Activated CD4-positive, alpha-beta memory T cell treated with anti-CD3 and anti-CD28 coated beads for 36 hours (primary cell): ENCODE data around the gene MOV10L1. TPM values are rescaled to one million over a fixed set of nuclear protein-coding genes. Genes with fewer than 3 reads are reported as not detected.

ENCODE experiments used
- CTCF ChIA-PET: fragments of 350-600 bp; sonication (Branson Sonifier 250); formaldehyde crosslinking; loops from one replicate; lab custom pipeline; 2021; ENCODE audit warnings: antibody characterized with exemption, inconsistent platforms; lab: Charles Lee
- POLR2A ChIA-PET: fragments of 350-600 bp; sonication (Branson Sonifier 250); formaldehyde crosslinking; loops from one replicate; lab custom pipeline; 2021; ENCODE audit warnings: antibody characterized with exemption; lab: Charles Lee
- DNase-seq: peaks from one replicate; pipeline ENCODE4 v3.0.0-alpha.2; 2020
- H3K27ac Mint-ChIP-seq: one replicate; pipeline ENCODE4 v1.8.0; 2021; ENCODE audit warnings: mixed read lengths
- H3K27me3 Mint-ChIP-seq: one replicate; pipeline ENCODE4 v1.8.0; 2021; ENCODE audit warnings: mixed read lengths
- H3K36me3 Mint-ChIP-seq: one replicate; pipeline ENCODE4 v1.8.0; 2021; ENCODE audit warnings: mixed read lengths
- H3K4me1 Mint-ChIP-seq: one replicate; pipeline ENCODE4 v1.8.0; 2021; ENCODE audit warnings: low read depth, mixed read lengths
- H3K4me3 Mint-ChIP-seq: one replicate; pipeline ENCODE4 v1.8.0; 2021; ENCODE audit warnings: mild to moderate bottlenecking, mixed read lengths
- H3K9me3 Mint-ChIP-seq: one replicate; pipeline ENCODE4 v1.8.0; 2021; ENCODE audit warnings: mixed read lengths
- intact Hi-C: fragments of 100-400 bp; cut with micrococcal nuclease; formaldehyde crosslinking; loops from one replicate; pipeline ENCODE4 v1.15.1; 2023
- total RNA-seq, 2 experiments: library from RNA; stranded (reverse); gene quantifications; one replicate each; pipeline ENCODE4 v1.2.3, GENCODE V29; 2021

The MOV10L1 gene
- total RNA-seq, 2 experiments from 2014 or later = not detected

GRCh38 chr22:50074551-50075530, 15.0 kb upstream of the MOV10L1 start:
- ChIA-PET POLR2A (interaction anchor here (0.7 kb wide), 1 partner anchor 839 kb away, joined by 4 read pairs; no protein-coding TSS in a partner anchor), CTCF (no interaction called here)
- intact Hi-C loops = no loop called here
- H3K27me3 Mint-ChIP-seq = no peaks in the 10 kb centered on the region
- H3K4me1 Mint-ChIP-seq = no peaks in the 10 kb centered on the region
- no peak overlapping the region for H3K27ac Mint-ChIP-seq
- DNase-seq = no peak
- H3K9me3 Mint-ChIP-seq = no peaks in the 10 kb centered on the region
- no peaks in the 10 kb centered on the region for H3K36me3 Mint-ChIP-seq
- no peak overlapping the region for H3K4me3 Mint-ChIP-seq

GRCh38 chr22:50076646-50077535, 12.9 kb upstream of the MOV10L1 start:
- H3K36me3 Mint-ChIP-seq = no peaks in the 10 kb centered on the region
- intact Hi-C loops = no loop called here
- POLR2A ChIA-PET = interaction anchor here (0.7 kb wide), 1 partner anchor 9 kb away, joined by 3 read pairs; no protein-coding TSS in a partner anchor
- no peak for DNase-seq
- no peak overlapping the region for H3K4me3 Mint-ChIP-seq
- no peaks in the 10 kb centered on the region for H3K9me3 Mint-ChIP-seq
- CTCF ChIA-PET = no interaction called here
- H3K4me1 Mint-ChIP-seq = no peaks in the 10 kb centered on the region
- H3K27ac Mint-ChIP-seq = no peak overlapping the region
- peaks cover 4% of the 10 kb centered on the region for H3K27me3 Mint-ChIP-seq

GRCh38 chr22:50078246-50078645, 11.6 kb upstream of the MOV10L1 start:
- POLR2A ChIA-PET = no interaction called here
- Mint-ChIP-seq H3K27me3 (peaks cover 8% of the 10 kb centered on the region), H3K4me1 (no peaks in the 10 kb centered on the region), H3K36me3 (no peaks in the 10 kb centered on the region), H3K27ac (no peak overlapping the region), H3K9me3 (no peaks in the 10 kb centered on the region), H3K4me3 (no peak overlapping the region)
- CTCF ChIA-PET = no interaction called here
- DNase-seq = no peak
- intact Hi-C loops = no loop called here

- peaks cover 8% of the 10 kb centered on the region for H3K27me3 Mint-ChIP-seq
- no peak overlapping the region for H3K4me3 Mint-ChIP-seq
- no peak for DNase-seq
- H3K36me3 Mint-ChIP-seq = no peaks in the 10 kb centered on the region
- H3K27ac Mint-ChIP-seq = no peak overlapping the region
- no peaks in the 10 kb centered on the region for H3K9me3 Mint-ChIP-seq
- ChIA-PET CTCF (no interaction called here), POLR2A (no interaction called here)
- intact Hi-C loops = no loop called here
- H3K4me1 Mint-ChIP-seq = no peaks in the 10 kb centered on the region
These were observed 11.0 kb upstream of the MOV10L1 start for GRCh38 chr22:50078761-50079160.

- H3K4me3 Mint-ChIP-seq = no peak overlapping the region
- no peak for DNase-seq
- POLR2A ChIA-PET = no interaction called here
- H3K36me3 Mint-ChIP-seq = no peaks in the 10 kb centered on the region
- no peaks in the 10 kb centered on the region for H3K9me3 Mint-ChIP-seq
- H3K27ac Mint-ChIP-seq = no peak overlapping the region
- CTCF ChIA-PET = no interaction called here
- H3K4me1 Mint-ChIP-seq = peaks cover 6% of the 10 kb centered on the region
- intact Hi-C loops = no loop called here
- peaks cover 9% of the 10 kb centered on the region for H3K27me3 Mint-ChIP-seq
These were observed 9.7 kb upstream of the MOV10L1 start for GRCh38 chr22:50080077-50080465.

- ChIA-PET POLR2A (no interaction called here), CTCF (no interaction called here)
- intact Hi-C loops = no loop called here
- Mint-ChIP-seq H3K36me3 (no peaks in the 10 kb centered on the region), H3K4me3 (no peak overlapping the region), H3K4me1 (peaks cover 13% of the 10 kb centered on the region), H3K9me3 (no peaks in the 10 kb centered on the region), H3K27ac (no peak overlapping the region), H3K27me3 (peaks cover 13% of the 10 kb centered on the region)
- DNase-seq = no peak
These were observed 8.2 kb upstream of the MOV10L1 start for GRCh38 chr22:50081426-50082196.

- no peak overlapping the region for H3K27ac Mint-ChIP-seq
- no peaks in the 10 kb centered on the region for H3K9me3 Mint-ChIP-seq
- intact Hi-C loops = no loop called here
- H3K4me1 Mint-ChIP-seq = peaks cover 13% of the 10 kb centered on the region
- no peaks in the 10 kb centered on the region for H3K36me3 Mint-ChIP-seq
- DNase-seq = no peak
- CTCF ChIA-PET = no interaction called here
- H3K27me3 Mint-ChIP-seq = peaks cover 20% of the 10 kb centered on the region
- POLR2A ChIA-PET = no interaction called here
- H3K4me3 Mint-ChIP-seq = no peak overlapping the region
These were observed 7.5 kb upstream of the MOV10L1 start for GRCh38 chr22:50082197-50082715.

- DNase-seq = no peak
- peaks cover 13% of the 10 kb centered on the region for H3K4me1 Mint-ChIP-seq
- H3K9me3 Mint-ChIP-seq = no peaks in the 10 kb centered on the region
- POLR2A ChIA-PET = no interaction called here
- no peak overlapping the region for H3K4me3 Mint-ChIP-seq
- CTCF ChIA-PET = no interaction called here
- no peak overlapping the region for H3K27ac Mint-ChIP-seq
- H3K36me3 Mint-ChIP-seq = no peaks in the 10 kb centered on the region
- intact Hi-C loops = no loop called here
- peaks cover 24% of the 10 kb centered on the region for H3K27me3 Mint-ChIP-seq
These were observed 6.8 kb upstream of the MOV10L1 start for GRCh38 chr22:50082961-50083461.

GRCh38 chr22:50083462-50084079, 6.2 kb upstream of the MOV10L1 start:
- POLR2A ChIA-PET = no interaction called here

GRCh38 chr22:50084080-50084477, 5.7 kb upstream of the MOV10L1 start:
- Mint-ChIP-seq H3K27me3 (peaks cover 24% of the 10 kb centered on the region), H3K27ac (no peak overlapping the region), H3K36me3 (no peaks in the 10 kb centered on the region), H3K4me3 (no peak overlapping the region), H3K9me3 (peaks cover under 1% of the 10 kb centered on the region), H3K4me1 (peaks cover 13% of the 10 kb centered on the region)
- intact Hi-C loops = no loop called here
- DNase-seq = no peak
- ChIA-PET CTCF (interaction anchor here (2.7 kb wide), 1 partner anchor 54 kb away, joined by 10 read pairs; no protein-coding TSS in a partner anchor), POLR2A (no interaction called here)

More at GRCh38 chr22:50083462-50084079, 6.2 kb upstream of the MOV10L1 start:
- DNase-seq = no peak
- Mint-ChIP-seq H3K27ac (no peak overlapping the region), H3K4me3 (no peak overlapping the region), H3K9me3 (no peaks in the 10 kb centered on the region), H3K4me1 (peaks cover 13% of the 10 kb centered on the region), H3K27me3 (peaks cover 24% of the 10 kb centered on the region), H3K36me3 (no peaks in the 10 kb centered on the region)
- CTCF ChIA-PET = interaction anchor here (2.7 kb wide), 1 partner anchor 53 kb away, joined by 10 read pairs; no protein-coding TSS in a partner anchor
- intact Hi-C loops = no loop called here

GRCh38 chr22:50084614-50085021, 5.2 kb upstream of the MOV10L1 start:
- Mint-ChIP-seq H3K27me3 (peaks cover 24% of the 10 kb centered on the region), H3K9me3 (peaks cover 5% of the 10 kb centered on the region), H3K36me3 (no peaks in the 10 kb centered on the region), H3K4me1 (peaks cover 13% of the 10 kb centered on the region), H3K27ac (no peak overlapping the region), H3K4me3 (no peak overlapping the region)
- POLR2A ChIA-PET = no interaction called here
- no peak for DNase-seq
- intact Hi-C loops = no loop called here
- CTCF ChIA-PET = interaction anchor here (2.7 kb wide), 1 partner anchor 54 kb away, joined by 10 read pairs; no protein-coding TSS in a partner anchor
